ENCODE results near the gene KCNAB2.

KCNAB2 gene

DNA sequence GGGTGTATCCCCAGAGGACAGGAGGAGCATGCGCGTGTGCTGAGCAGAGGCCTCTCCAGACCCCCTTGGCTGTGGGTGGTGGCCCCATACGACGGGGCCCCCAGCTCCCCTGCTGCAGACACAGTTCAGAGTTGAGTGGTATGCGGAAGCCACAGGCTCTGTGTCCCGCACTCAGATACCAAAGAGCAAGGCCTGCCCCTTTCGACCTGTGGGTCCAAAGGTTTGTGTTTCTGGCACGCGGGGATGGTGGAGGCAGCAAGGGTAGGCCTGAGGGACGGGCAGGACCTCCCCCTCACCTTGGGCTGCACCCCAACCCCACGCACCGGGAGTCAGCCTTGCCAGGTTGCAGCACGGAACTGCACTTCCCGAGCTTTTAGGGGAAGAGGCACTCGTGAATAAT, at the start of gene KCNAB2:
Gene KCNAB2 (plus strand): TSS at position 328 of the 400 bp plus-strand sequence. CDS start 5,649 bp downstream, outside the sequence.
- DNase-seq, result no peak

- DNase-seq, result no peak
Observed at GRCh38 chr1:5996641-5997270, 48.9 kb upstream of the KCNAB2 start.

DNA sequence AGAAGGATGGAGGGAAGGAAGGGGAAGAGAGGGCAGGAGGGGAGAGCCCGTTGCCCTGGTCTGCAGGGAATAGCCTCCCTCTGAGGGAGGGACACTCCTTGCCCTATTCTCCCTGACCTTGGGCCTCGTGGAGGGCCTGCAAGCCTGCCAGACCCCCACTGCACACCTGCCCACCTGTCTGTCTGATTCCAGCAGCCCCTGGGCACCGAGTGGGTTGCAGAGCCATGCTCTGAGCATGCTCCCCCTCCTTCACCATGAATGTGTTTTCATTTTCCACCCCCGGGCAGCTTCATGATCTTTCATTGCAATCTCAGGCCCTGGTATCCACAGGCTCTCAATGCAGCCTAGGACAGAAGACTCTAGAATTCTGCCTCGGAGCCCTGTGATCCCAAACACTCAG, 48.4 kb upstream of the KCNAB2 start:
- DNase-seq, result no peak

GRCh38 chr1:5998051-5998905, 47.4 kb upstream of the KCNAB2 start:
- no peak for DNase-seq

DNA sequence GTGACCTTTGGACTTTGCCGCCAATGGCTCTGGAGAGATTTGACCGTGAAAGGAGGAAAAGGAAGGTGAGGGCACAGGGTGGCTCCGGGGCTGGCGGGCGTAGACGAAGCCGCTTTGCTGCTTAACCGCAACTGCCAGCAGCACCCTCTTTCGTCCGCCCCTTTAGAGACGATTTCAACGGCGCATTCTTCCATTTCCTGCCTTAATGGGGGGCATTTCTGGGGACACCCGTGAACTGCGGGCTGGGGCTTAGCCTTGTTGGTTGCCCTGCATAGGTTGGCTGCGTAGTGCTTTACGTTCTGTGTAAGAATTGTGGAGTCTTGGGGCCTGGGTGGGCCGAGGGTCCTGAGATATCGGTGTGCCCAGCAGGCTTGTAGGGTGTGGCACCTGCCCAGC, 46.8 kb upstream of the KCNAB2 start:
- DNase-seq, result no peak

GRCh38 chr1:5999711-6000443, 45.8 kb upstream of the KCNAB2 start:
- DNase-seq, result no peak

GRCh38 chr1:6000444-6001288, 45.0 kb upstream of the KCNAB2 start:
- no peak for DNase-seq

DNA sequence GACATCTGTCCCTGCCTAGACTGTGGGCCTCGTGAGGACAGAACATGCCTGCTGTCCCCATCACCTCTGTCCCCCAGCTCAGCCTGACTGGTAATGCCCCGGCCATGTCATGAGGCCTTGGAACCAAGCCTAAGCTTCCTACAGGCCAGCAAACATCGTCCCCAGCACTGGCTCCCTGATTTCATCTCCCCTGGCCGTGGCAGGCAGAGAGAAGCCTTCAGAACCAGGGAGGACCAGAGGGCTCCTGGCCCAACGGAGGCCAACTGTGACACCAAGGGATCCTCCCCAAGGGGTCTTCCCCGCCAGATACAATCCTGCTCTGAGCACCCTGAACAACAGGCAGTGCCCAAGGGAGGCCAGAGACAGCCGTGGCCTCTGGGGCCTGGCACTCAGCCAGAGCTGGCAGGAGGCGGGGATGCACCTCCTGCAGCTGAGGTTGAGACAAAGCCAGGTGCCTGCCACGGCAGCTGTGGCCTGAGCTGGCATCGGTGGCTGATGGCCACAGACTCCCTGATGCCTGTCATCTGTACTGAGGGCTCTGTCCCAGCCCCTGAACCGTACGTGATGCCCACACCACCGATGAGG, 43.6 kb upstream of the KCNAB2 start:
- no peak for DNase-seq

DNA sequence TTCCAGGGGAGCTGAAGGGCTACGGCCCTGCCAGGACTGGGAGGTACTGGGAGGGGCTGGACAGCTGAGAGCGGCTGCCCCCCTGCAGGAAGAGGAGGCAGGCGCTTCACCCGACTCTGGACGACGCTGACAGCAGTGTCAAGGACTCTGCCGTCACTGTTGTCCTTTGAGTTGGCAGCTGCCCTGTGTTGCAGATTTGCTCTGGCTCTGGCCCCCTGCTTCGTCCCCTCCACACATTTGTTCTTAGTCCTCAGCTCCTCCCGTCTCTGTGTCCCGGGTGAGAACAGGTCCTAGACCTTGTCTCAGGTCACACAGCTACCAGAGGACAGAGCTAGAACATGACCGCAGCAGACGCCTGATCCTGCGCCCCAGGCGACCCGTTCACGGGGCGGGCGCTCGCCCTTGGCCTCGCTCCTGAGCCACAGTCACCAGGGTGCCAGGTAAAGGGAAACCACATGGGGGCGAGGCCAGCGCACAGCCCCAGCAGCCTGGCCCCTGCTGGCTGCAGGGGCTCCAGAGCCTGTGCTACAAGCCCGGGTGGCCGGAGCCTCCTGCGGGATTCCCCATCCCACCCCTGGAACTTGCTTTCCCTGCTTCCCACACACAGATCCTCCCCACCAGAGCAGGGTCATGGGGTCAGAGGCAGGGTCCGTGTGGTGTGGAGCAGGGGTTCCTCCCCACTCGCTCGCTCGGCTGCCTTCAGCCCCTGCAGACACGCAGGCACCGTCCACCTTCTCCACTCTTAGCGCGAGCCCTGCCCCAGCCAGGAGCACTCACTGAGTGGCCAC, 42.8 kb upstream of the KCNAB2 start:
- no peak for DNase-seq

DNA sequence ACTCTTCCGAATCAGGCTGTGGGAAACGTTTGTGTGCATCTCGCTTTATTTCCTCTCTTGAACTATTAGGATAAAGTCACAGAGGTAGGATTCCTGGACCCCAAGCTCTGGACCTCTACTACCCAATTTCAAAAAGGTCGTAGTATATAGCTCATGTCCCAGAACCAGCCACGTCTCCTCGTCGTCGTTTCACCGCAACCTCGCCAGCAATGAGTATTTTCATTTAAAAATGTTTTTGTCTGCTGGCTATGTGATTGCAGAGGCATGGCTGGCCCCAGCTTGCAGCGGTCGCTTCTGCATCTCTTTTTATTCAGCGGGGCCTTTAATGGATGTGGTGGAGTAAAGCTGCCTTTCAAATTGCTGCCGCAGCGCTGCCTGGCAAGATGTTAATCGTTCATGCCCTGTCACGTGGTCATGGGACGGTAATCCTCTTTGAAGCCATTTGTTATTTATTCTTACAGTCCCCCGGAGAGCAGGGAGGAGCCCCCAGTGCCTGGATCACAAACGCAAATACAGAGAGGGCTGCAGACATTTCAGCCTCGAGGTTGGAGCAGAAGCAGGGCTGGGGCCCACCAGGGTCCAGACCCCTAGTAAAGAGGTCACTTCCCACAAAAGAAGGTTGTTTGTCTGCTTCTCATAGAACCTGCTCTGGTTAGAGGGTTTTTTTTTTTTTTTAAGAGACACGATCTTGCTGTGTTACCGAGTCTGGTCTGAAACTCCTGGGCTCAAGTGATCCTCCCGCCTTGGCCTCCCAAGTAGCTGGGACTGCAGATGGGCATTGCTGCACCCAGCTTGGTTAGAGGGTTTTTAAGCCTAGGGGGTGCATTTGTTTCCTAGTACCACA, 41.9 kb upstream of the KCNAB2 start:
- no peak for DNase-seq

- DNase-seq, result no peak
Observed at GRCh38 chr1:6004412-6005123, 41.1 kb upstream of the KCNAB2 start.

DNA sequence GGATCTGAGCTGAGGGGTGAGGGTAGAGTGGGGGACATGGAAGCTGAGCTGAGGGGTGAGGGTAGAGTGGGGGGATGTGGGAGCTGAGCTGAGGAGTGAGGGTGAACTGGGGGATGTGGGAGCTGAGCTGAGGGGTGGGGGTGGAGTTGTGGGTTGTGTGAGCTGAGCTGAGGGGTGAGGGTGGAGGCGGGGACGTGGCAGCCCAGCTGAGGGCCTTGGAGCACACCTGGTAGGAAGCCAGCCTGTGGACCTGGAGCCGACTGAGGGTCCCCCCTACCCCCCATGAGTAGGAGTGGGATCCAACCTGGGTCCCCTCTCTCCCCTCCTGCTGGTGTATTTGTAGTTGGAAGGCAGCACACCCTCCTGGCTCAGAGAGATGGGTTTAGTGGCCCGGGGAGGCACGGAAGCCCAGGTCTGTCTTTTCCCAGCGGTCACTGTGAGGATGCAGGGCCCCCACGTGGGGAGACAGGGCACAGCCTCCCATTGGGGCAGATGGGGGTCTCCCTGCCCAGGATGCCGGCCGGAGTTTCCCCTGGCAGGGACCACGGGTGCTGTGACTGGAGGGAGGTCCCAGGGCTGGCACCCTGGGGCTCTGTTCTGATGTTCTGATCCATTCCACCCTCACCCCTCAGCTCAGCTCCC, 40.3 kb upstream of the KCNAB2 start:
- no peak for DNase-seq

DNA sequence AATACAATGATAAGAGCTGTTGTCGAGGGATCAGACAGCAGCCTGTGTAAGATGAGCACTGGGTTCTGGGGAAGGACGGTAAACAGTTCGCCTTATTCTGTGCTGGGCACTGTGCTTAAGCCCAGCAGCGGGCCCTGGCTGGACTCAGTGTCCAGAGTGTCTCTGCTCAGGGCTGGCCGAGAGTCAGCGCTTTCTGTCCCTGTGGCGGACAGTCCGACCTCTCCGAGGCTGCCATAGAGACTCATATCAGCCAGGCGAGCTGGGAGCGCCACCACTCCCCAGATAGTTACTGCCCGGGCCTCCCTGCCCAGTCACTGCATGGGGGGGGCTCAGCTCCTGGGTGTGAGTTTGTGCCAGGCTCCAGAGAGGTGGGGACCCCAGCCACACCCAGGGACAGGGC, 38.8 kb upstream of the KCNAB2 start:
- no peak for DNase-seq

DNA sequence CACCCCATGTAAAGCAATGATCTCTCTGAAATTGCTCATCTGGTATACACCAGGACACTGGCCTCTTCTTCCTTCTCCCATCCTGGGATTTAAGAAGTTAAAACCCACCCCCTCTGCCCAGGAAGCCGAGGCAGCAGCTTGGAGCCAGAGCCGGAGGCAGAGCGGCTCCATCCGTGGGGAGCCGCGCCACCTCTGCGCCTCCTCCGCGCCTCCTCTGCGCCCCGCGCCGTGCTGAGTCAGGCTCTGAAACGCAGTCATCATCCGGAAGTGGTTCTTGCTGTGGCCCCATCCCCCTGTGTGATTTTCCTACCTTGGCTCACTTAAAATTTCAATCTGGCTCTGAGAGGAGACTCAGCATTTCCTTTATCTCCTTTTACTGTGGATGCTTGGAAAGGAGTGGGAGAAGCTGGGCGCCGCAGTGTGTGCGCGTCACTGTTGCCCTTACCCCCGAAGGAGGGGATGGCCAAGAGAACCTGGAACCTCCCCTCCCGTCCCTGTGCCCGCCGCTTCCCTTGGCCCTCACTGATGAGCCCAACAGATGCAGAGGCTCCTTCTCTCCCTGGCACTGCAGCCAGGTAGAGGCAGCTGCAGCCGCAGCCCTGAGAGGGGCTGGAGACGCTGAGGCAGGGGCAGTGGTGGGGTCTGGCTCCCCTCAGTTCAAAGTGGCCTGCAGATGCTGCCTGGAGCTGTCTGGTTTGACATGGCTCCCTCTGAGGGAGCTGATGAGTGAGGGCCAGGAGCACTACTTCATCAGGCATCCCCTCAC, 38.2 kb upstream of the KCNAB2 start:
- no peak for DNase-seq

DNA sequence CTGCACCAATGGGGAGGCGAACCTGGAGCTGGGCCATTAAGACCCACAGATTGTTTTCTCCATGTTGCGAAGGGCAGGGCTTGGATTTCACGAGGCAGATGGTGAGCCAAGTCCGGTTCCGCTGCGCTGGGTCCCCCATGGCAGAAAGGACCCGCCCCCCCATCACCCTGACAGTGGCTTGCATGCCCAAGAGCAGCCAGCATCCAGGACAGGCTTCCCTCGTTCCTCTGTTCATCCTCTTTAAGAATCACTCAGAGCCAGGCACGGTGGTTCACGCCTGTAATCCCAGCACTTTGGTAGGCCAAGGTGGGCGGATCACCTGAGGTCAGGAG, 37.6 kb upstream of the KCNAB2 start:
- no peak for DNase-seq

DNA sequence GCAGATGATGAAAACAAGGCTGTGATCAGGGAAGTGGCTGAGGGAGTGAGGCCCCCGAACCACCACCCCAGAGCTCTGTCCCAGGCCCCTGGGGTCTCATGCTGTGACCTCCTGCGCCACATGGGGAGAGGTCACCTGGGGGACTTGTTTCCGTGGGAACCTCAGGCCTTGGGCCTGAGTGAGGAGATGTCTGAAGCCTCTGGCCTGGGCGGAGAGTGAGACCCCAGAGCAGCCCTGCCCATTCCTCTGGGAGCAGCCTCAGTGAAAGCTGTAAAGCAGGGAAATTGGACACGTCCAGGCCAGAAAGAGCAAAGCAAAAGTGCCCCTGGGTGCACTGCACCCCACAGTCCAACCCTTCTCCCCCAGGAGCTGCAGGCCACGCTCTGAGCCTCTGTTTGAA, 37.0 kb upstream of the KCNAB2 start:
- DNase-seq, result no peak

GRCh38 chr1:6009120-6010040, 36.3 kb upstream of the KCNAB2 start:
- no peak for DNase-seq

- no peak for DNase-seq
Observed at GRCh38 chr1:6010554-6010953, 35.1 kb upstream of the KCNAB2 start.
